Ovary (tissue), 9 donors: ENCODE results near the gene ATP2C2. TPM values are rescaled to one million over a fixed set of nuclear protein-coding genes. Genes with fewer than 3 reads are reported as not detected.
"Not testable (repeated sequence)": the region's sequence is repeated elsewhere in the genome, so short reads cannot be mapped to it uniquely, and the experiment has no call there.

Source experiments
- DNase-seq, 5 donors: peaks; one replicate each; pipeline ENCODE4 v3.0.0-alpha.2; 2019 to 2020
- H3K27ac ChIP-seq, 2 donors: fragments of 200-600 bp; one replicate each; pipeline versions ENCODE4 v1.5.1 to v1.8.0; 2019 to 2022
- H3K27me3 ChIP-seq: fragments of 200-600 bp; one replicate; pipeline ENCODE4 v1.8.0; 2022
- H3K36me3 ChIP-seq: fragments of 200-600 bp; sonication (generic); one replicate; pipeline ENCODE4 v1.5.1; 2019
- H3K4me1 ChIP-seq: one replicate; pipeline ENCODE4 v1.8.1; 2013; ENCODE audit warnings: mild to moderate bottlenecking, moderate library complexity; ENCODE audit not compliant: insufficient read depth
- H3K4me3 ChIP-seq: fragments of 200-600 bp; sonication (generic); one replicate; pipeline ENCODE4 v1.5.1; 2017
- H3K9me3 ChIP-seq, 2 donors: fragments of 200-600 bp in 1 of 2; sonication (generic) in 1 of 2; one replicate each; pipeline versions ENCODE4 v1.5.1 to v1.8.1; 2013 to 2019; ENCODE audit warnings: mild to moderate bottlenecking in 1 of 2, moderate library complexity in 1 of 2
- CTCF ChIP-seq, 3 donors: fragments of 450-650 bp in 2 of 3; fragments of 200-600 bp in 1 of 3; IDR thresholded peaks; one replicate each; pipeline versions ENCODE4 v1.5.1 to v1.8.0; 2016 to 2022; ENCODE audit warnings: antibody characterized with exemption in 3 of 3, mild to moderate bottlenecking in 1 of 3
- EP300 ChIP-seq: sonication (generic); formaldehyde crosslinking; IDR thresholded peaks from one replicate; pipeline ENCODE4 v1.6.1; 2017; ENCODE audit warnings: antibody characterized with exemption
- POLR2A ChIP-seq: fragments of 450-650 bp; IDR thresholded peaks from one replicate; pipeline ENCODE4 v1.6.1; 2017; ENCODE audit warnings: antibody characterized with exemption, mild to moderate bottlenecking, moderate library complexity
- WGBS, 3 donors: extraction: QIAGEN DNeasy Blood & Tissue Kit in 1 of 3; methylation state at CpG; one replicate each; pipeline versions ENCODE4 v1.1.5 to v1.1.7; 2013 to 2017; 5-methylcytosine and 5-hydroxymethylcytosine counted together
- intact Hi-C, 4 donors: fragments of 100-400 bp; cut with DNase I; formaldehyde crosslinking; loops; one replicate each; pipeline versions ENCODE4 v1.11.0 to v1.15.1; 2022 to 2023
- polyA plus RNA-seq, 2 donors: library from polyadenylated mRNA; stranded (reverse); fragments of 200-250 nt in 1 of 2; fragments of 350-450 nt in 1 of 2; fragmentation: Illumina TruSeq in 1 of 2; extraction: RNeasy Lipid Tissue Mini Kit (QIAGEN cat#74804) in 1 of 2; gene quantifications; one replicate each; pipeline ENCODE4 v1.2.3, GENCODE V29; 2013 to 2014
- total RNA-seq, 7 donors: library from RNA; depleted of rRNA in 2 of 7; stranded (reverse); fragments of >200 nt in 2 of 7; fragmentation: NEBNext Ultra II Directional in 3 of 7; extraction: Animal tissue kit (Norgen Biotek cat#: 25700) in 3 of 7; gene quantifications; one replicate each; pipeline versions ENCODE4 v1.1.0 to v1.2.4, GENCODE V29; 2016 to 2023
- donor health status: DM: no; HTN: no; CAD: no; lungs with moderate emphysema.
- donor health status: DM: no; HTN: no; CAD: no.
- donor health status: Bipolar disorder and iron deficiency.
- donor health status: DM: yes; HTN: yes; CAD: no.
- donor health status: DM: no; HTN: no; CAD: no.
- donor health status: DM: yes; HTN: yes; CAD: no.

Gene ATP2C2
- total and polyA plus RNA-seq, 9 donors: 0.10 to 8.5 (median 1.3) TPM; not detected in 3

GRCh38 chr16:84414789-84415326, 46.5 kb downstream of the ATP2C2 start:
- Histone ChIP-seq H3K27ac (no peak overlapping the region), H3K9me3 (no peaks in the 10 kb centered on the region), H3K36me3 (no peaks in the 10 kb centered on the region), H3K4me3 (no peak overlapping the region), H3K4me1 (peaks cover 5% of the 10 kb centered on the region), H3K27me3 (no peaks in the 10 kb centered on the region)
- intact Hi-C loops: no loop called here
- DNase-seq: peak in 1 of 5 donors; percentile 56
- no peak for TF ChIP-seq CTCF (IDR thresholded peaks at IDR 0.05)
- WGBS, 3 donors: 12 to 25% (median 19%) methylated on average over 11 to 12 of the region's 12 CpGs

GRCh38 chr16:84416407-84417321, 48.3 kb downstream of the ATP2C2 start:
- WGBS, 3 donors: 70 to 71% (median 71%) methylated on average over 20 of the region's 20 CpGs
- Histone ChIP-seq H3K4me3 (no peak overlapping the region), H3K27me3 (no peaks in the 10 kb centered on the region), H3K27ac (no peak overlapping the region), H3K36me3 (no peaks in the 10 kb centered on the region), H3K4me1 (peaks cover 5% of the 10 kb centered on the region), H3K9me3 (no peaks in the 10 kb centered on the region)
- intact Hi-C loops: no loop called here
- DNase-seq: no peak
- no peak for TF ChIP-seq CTCF (IDR thresholded peaks at IDR 0.05)
- no peak for TF ChIP-seq POLR2A
- no peak for TF ChIP-seq EP300

DNA sequence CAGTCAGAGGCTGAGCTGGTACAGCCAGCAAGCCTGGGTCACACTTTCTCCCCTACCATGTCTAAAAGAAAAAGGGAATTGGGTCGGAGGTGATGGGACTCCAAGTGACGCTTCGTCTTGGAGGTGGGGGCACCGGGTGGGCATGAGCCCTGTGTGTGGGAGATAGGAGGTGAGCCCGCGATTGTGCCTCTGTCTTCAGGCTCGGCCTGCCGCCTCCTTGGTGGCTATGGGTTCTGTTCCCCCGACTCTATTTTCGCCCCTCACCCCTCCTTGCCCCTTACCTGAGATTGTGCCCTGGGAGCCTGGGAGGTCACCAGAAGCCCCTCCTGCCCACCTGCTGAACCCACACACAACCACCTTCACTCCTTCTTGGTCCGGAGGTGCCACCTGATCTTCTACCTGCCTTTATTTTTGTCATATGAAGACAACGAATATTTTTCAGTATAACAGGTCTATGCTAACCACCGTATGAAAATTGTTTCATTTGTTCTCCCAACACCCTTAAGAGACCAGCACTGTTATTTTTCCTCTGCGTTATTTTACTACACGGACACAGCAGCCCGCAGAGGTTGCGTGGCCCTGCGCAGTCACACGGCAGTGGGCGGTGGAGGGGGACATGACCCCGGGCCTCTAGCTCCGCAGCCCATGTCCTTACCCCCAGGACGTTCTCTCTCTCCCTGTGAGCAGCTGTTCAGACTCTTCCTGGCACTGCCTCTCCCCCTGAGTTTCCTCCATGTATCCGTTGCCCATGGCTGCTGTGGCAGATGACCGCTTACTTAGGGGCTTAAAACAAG, 49.9 kb downstream of the ATP2C2 start:
- no peaks in the 10 kb centered on the region for H3K27me3 ChIP-seq
- H3K4me3 ChIP-seq: no peak overlapping the region
- no peak overlapping the region for H3K27ac ChIP-seq
- no peaks in the 10 kb centered on the region for H3K9me3 ChIP-seq
- 90 to 92% (median 91%) methylated on average over 25 of the region's 25 CpGs for WGBS, 3 donors
- no peaks in the 10 kb centered on the region for H3K36me3 ChIP-seq
- peaks cover 5% of the 10 kb centered on the region for H3K4me1 ChIP-seq
- TF ChIP-seq POLR2A: no peak
- no peak for TF ChIP-seq EP300
- no peak for TF ChIP-seq CTCF (IDR thresholded peaks at IDR 0.05)
- intact Hi-C loops: no loop called here
- DNase-seq: no peak

DNA sequence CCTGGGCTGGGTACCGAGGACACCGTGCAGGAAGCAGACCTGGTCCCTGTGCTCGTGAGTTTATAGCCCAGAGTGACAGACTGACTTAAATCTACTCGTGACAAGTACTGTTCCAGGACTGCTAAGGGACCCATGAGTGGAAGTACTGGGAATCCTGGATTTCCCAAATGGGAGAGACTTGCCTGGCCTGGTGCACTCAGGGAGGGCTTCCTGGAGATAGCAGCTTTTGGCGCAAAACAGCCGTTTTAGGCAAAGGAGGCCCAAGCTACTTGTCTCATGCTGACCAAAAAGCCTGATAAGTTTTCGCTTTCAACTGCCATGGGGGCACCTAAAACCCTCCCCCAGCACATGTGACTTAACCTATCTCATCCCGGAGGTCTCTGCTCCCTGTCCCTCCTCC, 51.4 kb downstream of the ATP2C2 start:
- Histone ChIP-seq H3K4me1 (peaks cover 4% of the 10 kb centered on the region), H3K27ac (no peak overlapping the region), H3K27me3 (no peaks in the 10 kb centered on the region), H3K4me3 (no peak overlapping the region), H3K36me3 (no peaks in the 10 kb centered on the region), H3K9me3 (no peaks in the 10 kb centered on the region)
- TF ChIP-seq POLR2A (no peak), EP300 (no peak), CTCF (IDR thresholded peaks at IDR 0.05) (no peak)
- no peak for DNase-seq
- intact Hi-C loops: no loop called here
- 87 to 93% (median 90%) methylated on average over 8 of the region's 8 CpGs for WGBS, 3 donors

GRCh38 chr16:84420556-84420955, 52.2 kb downstream of the ATP2C2 start:
- WGBS, 3 donors: 62 to 81% (median 76%) methylated on average over 6 of the region's 6 CpGs
- H3K36me3 ChIP-seq, H3K4me3 ChIP-seq, H3K9me3 ChIP-seq, H3K4me1 ChIP-seq, H3K27me3 ChIP-seq, H3K27ac ChIP-seq, DNase-seq, intact Hi-C loops: not testable (repeated sequence)
